Nephron (organoid): ENCODE measurements around the gene VSTM2L.
A peak's percentile ranks its signal among the peaks of the same experiment; 100 is the strongest.

Source experiments
- H3K27ac Mint-ChIP-seq, 3 experiments: 2 replicates each; pipeline ENCODE4 v1.8.0; 2020; ENCODE audit warnings: mixed read lengths in 3 of 3, mild to moderate bottlenecking in 2 of 3, moderate library complexity in 1 of 3
- H3K27me3 Mint-ChIP-seq: 2 replicates; pipeline ENCODE4 v1.8.0; 2021; ENCODE audit warnings: low read depth, mild to moderate bottlenecking, moderate library complexity, mixed read lengths
- H3K36me3 Mint-ChIP-seq: 2 replicates; pipeline ENCODE4 v1.8.0; 2020; ENCODE audit warnings: low read depth, mixed read lengths
- H3K4me1 Mint-ChIP-seq: 2 replicates; pipeline ENCODE4 v1.8.0; 2020; ENCODE audit warnings: mixed read lengths
- H3K4me3 Mint-ChIP-seq, 3 experiments: 2 replicates each; pipeline ENCODE4 v1.8.0; 2020; ENCODE audit warnings: mild to moderate bottlenecking in 3 of 3, mixed read lengths in 3 of 3, moderate library complexity in 2 of 3
- H3K9me3 Mint-ChIP-seq: 2 replicates; pipeline ENCODE4 v1.8.0; 2020; ENCODE audit warnings: mixed read lengths
- TF ChIP-seq, protein P1 (sequence below), 3 experiments: fragments of 200-600 bp; sonication (generic); IDR thresholded peaks; one replicate each; pipeline ENCODE4 v1.5.0; 2021; ENCODE audit warnings: antibody characterized with exemption in 3 of 3; ENCODE audit not compliant: unreplicated experiment in 3 of 3

VSTM2L gene

GRCh38 chr20:37991157-37991866 lies 88.4 kb downstream of the VSTM2L start:
- TF ChIP-seq, protein P1, sequence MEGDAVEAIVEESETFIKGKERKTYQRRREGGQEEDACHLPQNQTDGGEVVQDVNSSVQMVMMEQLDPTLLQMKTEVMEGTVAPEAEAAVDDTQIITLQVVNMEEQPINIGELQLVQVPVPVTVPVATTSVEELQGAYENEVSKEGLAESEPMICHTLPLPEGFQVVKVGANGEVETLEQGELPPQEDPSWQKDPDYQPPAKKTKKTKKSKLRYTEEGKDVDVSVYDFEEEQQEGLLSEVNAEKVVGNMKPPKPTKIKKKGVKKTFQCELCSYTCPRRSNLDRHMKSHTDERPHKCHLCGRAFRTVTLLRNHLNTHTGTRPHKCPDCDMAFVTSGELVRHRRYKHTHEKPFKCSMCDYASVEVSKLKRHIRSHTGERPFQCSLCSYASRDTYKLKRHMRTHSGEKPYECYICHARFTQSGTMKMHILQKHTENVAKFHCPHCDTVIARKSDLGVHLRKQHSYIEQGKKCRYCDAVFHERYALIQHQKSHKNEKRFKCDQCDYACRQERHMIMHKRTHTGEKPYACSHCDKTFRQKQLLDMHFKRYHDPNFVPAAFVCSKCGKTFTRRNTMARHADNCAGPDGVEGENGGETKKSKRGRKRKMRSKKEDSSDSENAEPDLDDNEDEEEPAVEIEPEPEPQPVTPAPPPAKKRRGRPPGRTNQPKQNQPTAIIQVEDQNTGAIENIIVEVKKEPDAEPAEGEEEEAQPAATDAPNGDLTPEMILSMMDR (IDR thresholded peaks at IDR 0.05; ENCODE audit: unreplicated experiment in 3 of 3), result no peak
- peak overlapping the region; percentile 42 to 71 (median 69) for H3K27ac Mint-ChIP-seq

GRCh38 chr20:37991908-37992307 lies 89.0 kb downstream of the VSTM2L start:
- Mint-ChIP-seq H3K27ac (peak overlapping the region; percentile 42 to 71 (median 69)), H3K9me3 (no peaks in the 10 kb centered on the region), H3K36me3 (peaks cover 28% of the 10 kb centered on the region), H3K4me1 (peaks cover 81% of the 10 kb centered on the region), H3K4me3 (no peak overlapping the region), H3K27me3 (no peaks in the 10 kb centered on the region)
- TF ChIP-seq, protein P1 (IDR thresholded peaks at IDR 0.05; ENCODE audit: unreplicated experiment in 3 of 3), result no peak

More at GRCh38 chr20:37991157-37991866, 88.4 kb downstream of the VSTM2L start:
- H3K9me3 Mint-ChIP-seq, result no peaks in the 10 kb centered on the region
- peaks cover 28% of the 10 kb centered on the region for H3K36me3 Mint-ChIP-seq
- H3K27me3 Mint-ChIP-seq, result no peaks in the 10 kb centered on the region
- no peak overlapping the region for H3K4me3 Mint-ChIP-seq
- H3K4me1 Mint-ChIP-seq, result peaks cover 84% of the 10 kb centered on the region

- peaks cover 79% of the 10 kb centered on the region for H3K4me1 Mint-ChIP-seq
- H3K4me3 Mint-ChIP-seq, result peak overlapping the region in 1 of 3 experiments; percentile 8
- H3K27ac Mint-ChIP-seq, result peak overlapping the region; percentile 51 to 72 (median 69)
- TF ChIP-seq, protein P1 (IDR thresholded peaks at IDR 0.05; ENCODE audit: unreplicated experiment in 3 of 3), result peak; percentile 62 to 81 (median 65)
- H3K27me3 Mint-ChIP-seq, result no peaks in the 10 kb centered on the region
- H3K36me3 Mint-ChIP-seq, result peaks cover 36% of the 10 kb centered on the region
- no peaks in the 10 kb centered on the region for H3K9me3 Mint-ChIP-seq
These were observed 90.0 kb downstream of the VSTM2L start for GRCh38 chr20:37992802-37993409.

DNA sequence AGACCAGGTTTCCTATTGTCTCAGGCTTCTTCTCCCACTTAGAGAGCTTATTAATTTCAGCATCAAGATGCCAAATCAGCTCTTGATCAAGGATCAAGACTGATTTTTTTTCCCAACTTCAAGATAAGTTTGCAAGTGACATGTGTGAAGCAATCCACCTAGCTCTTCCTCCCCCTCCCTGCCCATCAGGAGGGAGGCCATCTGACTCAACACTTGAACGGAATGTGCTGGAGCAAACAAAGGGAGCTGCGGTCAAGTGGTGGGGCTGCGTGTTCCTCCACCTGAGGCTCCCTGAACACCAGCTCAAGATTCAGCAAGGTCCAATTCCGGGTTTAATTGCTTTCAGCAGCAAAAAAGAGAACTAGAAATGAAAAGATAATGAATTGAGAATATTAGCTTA lies 91.6 kb downstream of the VSTM2L start:
- no peak overlapping the region for H3K4me3 Mint-ChIP-seq
- H3K9me3 Mint-ChIP-seq, result no peaks in the 10 kb centered on the region
- no peaks in the 10 kb centered on the region for H3K27me3 Mint-ChIP-seq
- TF ChIP-seq, protein P1 (IDR thresholded peaks at IDR 0.05; ENCODE audit: unreplicated experiment in 3 of 3), result no peak
- H3K4me1 Mint-ChIP-seq, result peaks cover 67% of the 10 kb centered on the region
- H3K27ac Mint-ChIP-seq, result no peak overlapping the region
- peaks cover 41% of the 10 kb centered on the region for H3K36me3 Mint-ChIP-seq
